IMR-90 (cell line): ENCODE measurements around the gene EML1. TPM values are rescaled to one million over a fixed set of nuclear protein-coding genes. Genes with fewer than 3 reads are reported as not detected.

Source experiments
- ATAC-seq: fragments of 200-7000 bp; cut with Tn5 transposase; 2 replicates; pipeline ENCODE4 v1.9.1; 2020; ENCODE audit warnings: low read depth, mild to moderate bottlenecking, moderate library complexity
- BruUV-seq: library from RNA; stranded (reverse); fragments of 400-500 nt; replicated peaks from 2 replicates; lab custom pipeline; 2021; lab: Mats Ljungman, UMichigan
- CTCF ChIA-PET: fragments of 300-600 bp; formaldehyde crosslinking; extraction: SDS; loops from one replicate; lab custom pipeline; 2021; ENCODE audit warnings: antibody characterized with exemption; lab: Yijun Ruan, JAX
- POLR2A ChIA-PET: fragments of 300-600 bp; sonication (Branson Sonifier 250); formaldehyde crosslinking; loops from one replicate; lab custom pipeline; 2022; ENCODE audit warnings: antibody characterized with exemption; ENCODE audit not compliant: unreplicated experiment; lab: Charles Lee
- DNase-seq: peaks from one replicate; pipeline ENCODE4 v3.0.0; 2013
- H2AFZ ChIP-seq: replicated peaks from 2 replicates; pipeline ENCODE3; 2013; ENCODE audit warnings: low read length, mild to moderate bottlenecking; ENCODE audit not compliant: poor library complexity
- H2AK5ac ChIP-seq: 2 replicates; pipeline ENCODE4 v1.6.1; 2013; ENCODE audit warnings: low read depth, low read length, inconsistent platforms
- H2AK9ac ChIP-seq: replicated peaks from 2 replicates; pipeline ENCODE3; 2013; ENCODE audit warnings: mild to moderate bottlenecking, low read depth, low read length, moderate library complexity; ENCODE audit not compliant: poor library complexity
- H2BK120ac ChIP-seq: 2 replicates; pipeline ENCODE4 v1.6.1; 2013; ENCODE audit warnings: low read depth, low read length, inconsistent platforms
- H2BK15ac ChIP-seq: 3 replicates; pipeline ENCODE4 v1.6.1; 2013; ENCODE audit warnings: low read depth, low read length, inconsistent platforms
- H2BK20ac ChIP-seq: 2 replicates; pipeline ENCODE4 v1.6.1; 2013; ENCODE audit warnings: low read depth, mild to moderate bottlenecking, inconsistent platforms, low read length, moderate library complexity
- H2BK5ac ChIP-seq: 2 replicates; pipeline ENCODE4 v1.6.1; 2013; ENCODE audit warnings: mild to moderate bottlenecking, low read depth, low read length, inconsistent platforms; ENCODE audit not compliant: poor library complexity, severe bottlenecking
- H3K14ac ChIP-seq: replicated peaks from 2 replicates; pipeline ENCODE4 v1.6.1; 2013; ENCODE audit warnings: low read depth, low read length, inconsistent platforms
- H3K18ac ChIP-seq: 2 replicates; pipeline ENCODE4 v1.6.1; 2013; ENCODE audit warnings: low read depth, low read length, control low read depth
- H3K23ac ChIP-seq: 2 replicates; pipeline ENCODE4 v1.6.1; 2013; ENCODE audit warnings: low read depth, low read length, inconsistent platforms
- H3K27ac ChIP-seq: 2 replicates; pipeline ENCODE4 v1.5.1; 2013; ENCODE audit warnings: mild to moderate bottlenecking, control low read depth, low read length; ENCODE audit not compliant: insufficient read depth
- H3K27me3 ChIP-seq: 2 replicates; pipeline ENCODE4 v1.6.1; 2013; ENCODE audit warnings: low read length; ENCODE audit not compliant: control insufficient read depth, insufficient read depth
- H3K36me3 ChIP-seq: 2 replicates; pipeline ENCODE4 v1.6.1; 2013; ENCODE audit warnings: low read length, mixed read lengths; ENCODE audit not compliant: control insufficient read depth, insufficient read depth
- H3K4ac ChIP-seq: 2 replicates; pipeline ENCODE4 v1.6.1; 2013; ENCODE audit warnings: low read depth, low read length, inconsistent platforms
- H3K4me1 ChIP-seq: 2 replicates; pipeline ENCODE4 v1.6.1; 2013; ENCODE audit warnings: low read length, mixed read lengths; ENCODE audit not compliant: control insufficient read depth, insufficient read depth
- H3K4me2 ChIP-seq: 2 replicates; pipeline ENCODE4 v1.6.1; 2013; ENCODE audit warnings: low read depth, mild to moderate bottlenecking, control low read depth, low read length, moderate library complexity
- H3K4me3 ChIP-seq: 2 replicates; pipeline ENCODE4 v1.5.1; 2013; ENCODE audit warnings: low read depth, mild to moderate bottlenecking, control low read depth, low read length, moderate library complexity; ENCODE audit not compliant: insufficient read depth
- H3K56ac ChIP-seq: 2 replicates; pipeline ENCODE4 v1.6.1; 2013; ENCODE audit warnings: low read length, inconsistent platforms; ENCODE audit not compliant: insufficient read depth; ENCODE audit errors: extremely low read depth
- H3K79me1 ChIP-seq, 2 experiments: 2 replicates each; pipeline ENCODE4 v1.6.1; 2013; ENCODE audit warnings: low read length in 2 of 2, inconsistent platforms in 1 of 2, low read depth in 1 of 2
- H3K9ac ChIP-seq: 2 replicates; pipeline ENCODE4 v1.6.1; 2013; ENCODE audit warnings: low read depth, low read length, control low read depth
- H3K9me1 ChIP-seq: 2 replicates; pipeline ENCODE4 v1.6.1; 2013; ENCODE audit warnings: low read length, inconsistent platforms; ENCODE audit not compliant: insufficient read depth
- H3K9me3 ChIP-seq: 2 replicates; pipeline ENCODE4 v1.6.1; 2013; ENCODE audit warnings: low read length; ENCODE audit not compliant: control insufficient read depth, insufficient read depth
- H4K20me1 ChIP-seq: 2 replicates; pipeline ENCODE4 v1.6.1; 2013; ENCODE audit warnings: low read length, inconsistent platforms; ENCODE audit not compliant: insufficient read depth
- H4K5ac ChIP-seq: 2 replicates; pipeline ENCODE4 v1.6.1; 2013; ENCODE audit warnings: mild to moderate bottlenecking, low read depth, low read length, control low read depth
- H4K8ac ChIP-seq, 2 experiments: 2 replicates each; pipeline ENCODE4 v1.6.1; 2013; ENCODE audit warnings: low read depth in 2 of 2, low read length in 2 of 2, control low read depth in 1 of 2, inconsistent platforms in 1 of 2
- H4K91ac ChIP-seq: 2 replicates; pipeline ENCODE4 v1.6.1; 2013; ENCODE audit warnings: low read depth, low read length, inconsistent platforms; ENCODE audit not compliant: insufficient read depth
- BHLHE40 ChIP-seq: fragments of 150-350 bp; IDR thresholded peaks from 2 replicates; pipeline ENCODE4 v1.6.1; 2016; ENCODE audit warnings: mild to moderate bottlenecking, low read depth, low read length
- MAZ ChIP-seq: IDR thresholded peaks from 2 replicates; pipeline ENCODE4 v1.6.1; 2012; ENCODE audit warnings: low read depth, mild to moderate bottlenecking, low read length, improper control_type of control experiment, moderate library complexity, borderline replicate concordance
- WGBS, 2 experiments: methylation state at CpG; one replicate each; pipeline versions ENCODE4 v1.1.5 to v1.1.7; 2013; ENCODE audit warnings: missing lambda C conversion rate in 2 of 2; ENCODE audit not compliant: insufficient read length in 1 of 2; ENCODE audit errors: extremely low coverage in 2 of 2; 5-methylcytosine and 5-hydroxymethylcytosine counted together
- dilution Hi-C: fragments of 300-500 bp; cut with HindIII; formaldehyde crosslinking; loops from one replicate; pipeline ENCODE4 v1.14.3; 2018; ENCODE audit warnings: low sequenced_read_pairs; ENCODE audit not compliant: unreplicated experiment
- in situ Hi-C: fragments of 300-500 bp; cut with MboI; formaldehyde crosslinking; loops from 3 replicates; pipeline ENCODE4 v1.14.3; 2019; ENCODE audit warnings: low sequenced_read_pairs, inconsistent platforms, mixed read lengths
- intact Hi-C: fragments of 100-400 bp; cut with micrococcal nuclease; formaldehyde crosslinking; loops from 2 replicates; pipeline ENCODE4 v1.10.0; 2022
- polyA plus RNA-seq, 3 experiments: library from polyadenylated mRNA; depleted of rRNA; stranded (reverse); fragments of >200 nt; gene quantifications; 2 replicates each; pipeline ENCODE4 v1.2.3, GENCODE V29; 2012; ENCODE audit warnings: low replicate concordance in 1 of 3
- total RNA-seq: library from RNA; depleted of rRNA; stranded (reverse); fragments of >200 nt; gene quantifications from 2 replicates; pipeline ENCODE4 v1.2.3, GENCODE V29; 2012

Gene EML1
- total and polyA plus RNA-seq, 2 of the 4 experiments (the other 2 are of a cell fraction): 14.0 to 42.3 TPM

- in situ Hi-C loops (no loop called here), dilution Hi-C loops (no loop called here), intact Hi-C loops (no loop called here)
- Histone ChIP-seq H3K14ac (0 out of 2 replicates have a peak overlapping the region, but pooled peaks have one; percentile 17), H3K4me2 (peak overlapping the region; percentile 55), H3K4me3 (no peak overlapping the region), H3K27me3 (no peaks in the 10 kb centered on the region), H2AK5ac (no peak overlapping the region), H4K5ac (no peak overlapping the region), H3K9me3 (no peaks in the 10 kb centered on the region), H2BK20ac (no peak overlapping the region), H2AK9ac (no peak overlapping the region), H3K27ac (no peak overlapping the region), H3K4ac (no peak overlapping the region), H3K79me1 (peaks cover 14 to 44% of the 10 kb centered on the region in 2 experiments), H3K56ac (no peak overlapping the region), H4K20me1 (peaks cover 30% of the 10 kb centered on the region), H4K8ac (no peak overlapping the region; a peak in 2 of 4 replicates), H2BK15ac (no peak overlapping the region), H3K4me1 (peaks cover 7% of the 10 kb centered on the region), H2BK5ac (no peak overlapping the region), H4K91ac (no peak overlapping the region), H3K9me1 (peaks cover 12% of the 10 kb centered on the region; the same call in 1 of the 2 replicates), H3K23ac (0 out of 2 replicates have a peak overlapping the region, but pooled peaks have one; percentile 23), H2BK120ac (no peak overlapping the region; the same call in 1 of the 2 replicates), H3K36me3 (no peaks in the 10 kb centered on the region), H3K9ac (no peak overlapping the region), H3K18ac (no peak overlapping the region; the same call in 1 of the 2 replicates), H2AFZ (peak overlapping the region; percentile 6)
- TF ChIP-seq MAZ: no peak
- peak; percentile 47; the same call in 1 of the 2 replicates for TF ChIP-seq BHLHE40
- DNase-seq: peak; percentile 59
- ChIA-PET CTCF (no interaction called here), POLR2A (no interaction called here)
- BruUV-seq: no TSS peak
- peak; percentile 94 for ATAC-seq
- no CpG with 5 or more reads among the region's 14 CpGs for WGBS, 2 experiments
Observed at GRCh38 chr14:99838639-99839134, 45.5 kb downstream of the EML1 start.
